T-helper 1 cell treated with Interleukin-12 subunit alpha and Interleukin-12 subunit beta and Interleukin-4 antibody, amounts not matched to agents 30 ng/mL and 1 ng/mL, for 36 hours (primary cell): ENCODE data around the gene HNRNPAB. TPM values are rescaled to one million over a fixed set of nuclear protein-coding genes. Genes with fewer than 3 reads are reported as not detected.

Experiments used
- total RNA-seq: library from RNA; stranded (reverse); gene quantifications from 2 replicates; pipeline ENCODE4 v1.2.3, GENCODE V29; 2022

The HNRNPAB gene
- total RNA-seq, 1 donor from 2014 or later = 210 TPM

Other genes starting within 250 kb of the HNRNPAB start
- gene PROP1, start 208.3 kb upstream of the HNRNPAB start, total RNA-seq = not detected in 2 replicates
- gene N4BP3, start 91.0 kb upstream of the HNRNPAB start, total RNA-seq = 2.0 and 2.1 TPM in 2 replicates
- 20.3 and 24.4 TPM in 2 replicates for gene RMND5B, start 73.5 kb upstream of the HNRNPAB start, total RNA-seq
- gene NHP2, start 50.6 kb upstream of the HNRNPAB start, total RNA-seq = 139 and 141 TPM in 2 replicates
- gene GMCL2, start 17.2 kb upstream of the HNRNPAB start, total RNA-seq = not detected in 2 replicates
- 180 and 182 TPM in 2 replicates for gene PHYKPL, start 28.3 kb downstream of the HNRNPAB start, total RNA-seq